HG02970 (cell line): ENCODE measurements around the gene TTLL7.
"Not testable (repeated sequence)": the region's sequence is repeated elsewhere in the genome, so short reads cannot be mapped to it uniquely, and the experiment has no call there.

ENCODE experiments used
- ATAC-seq: cut with Tn5 transposase; IDR thresholded peaks from one replicate; pipeline ENCODE4 v1.9.1; 2021; ENCODE audit warnings: mild to moderate bottlenecking, moderate library complexity, moderate number of reproducible peaks; ENCODE audit not compliant: unreplicated experiment, low FRiP score

Gene TTLL7

GRCh38 chr1:83997631-83998030, 1.3 kb downstream of the TTLL7 start:
- no peak for ATAC-seq

- ATAC-seq, result no peak
Measured at GRCh38 chr1:83996621-83997020, 2.3 kb downstream of the TTLL7 start.

GRCh38 chr1:83996191-83996590, 2.7 kb downstream of the TTLL7 start:
- ATAC-seq, result no peak

GRCh38 chr1:83995649-83996048, 3.3 kb downstream of the TTLL7 start:
- no peak for ATAC-seq

- no peak for ATAC-seq
Measured at GRCh38 chr1:83994111-83994510, 4.8 kb downstream of the TTLL7 start.

GRCh38 chr1:83990734-83991133, 8.2 kb downstream of the TTLL7 start:
- ATAC-seq, result no peak

- ATAC-seq, result no peak
Measured at GRCh38 chr1:83985048-83985447, 13.9 kb downstream of the TTLL7 start.

- ATAC-seq, result not testable (repeated sequence)
Measured at GRCh38 chr1:83983918-83984317, 15.0 kb downstream of the TTLL7 start.

- ATAC-seq, result no peak
Measured at GRCh38 chr1:83978056-83978455, 20.9 kb downstream of the TTLL7 start.

- no peak for ATAC-seq
Measured at GRCh38 chr1:83976920-83977319, 22.0 kb downstream of the TTLL7 start.

GRCh38 chr1:83970802-83971201, 28.1 kb downstream of the TTLL7 start:
- no peak for ATAC-seq

- ATAC-seq, result no peak
Measured at GRCh38 chr1:83970114-83970513, 28.8 kb downstream of the TTLL7 start.

GRCh38 chr1:83967336-83967735, 31.6 kb downstream of the TTLL7 start:
- ATAC-seq, result no peak

GRCh38 chr1:83964153-83964552, 34.8 kb downstream of the TTLL7 start:
- no peak for ATAC-seq

GRCh38 chr1:83961571-83962295, 37.2 kb downstream of the TTLL7 start:
- no peak for ATAC-seq

GRCh38 chr1:83960669-83961277, 38.2 kb downstream of the TTLL7 start:
- ATAC-seq, result no peak

- ATAC-seq, result no peak
Measured at GRCh38 chr1:83959824-83960498, 39.0 kb downstream of the TTLL7 start.

GRCh38 chr1:83958704-83959103, 40.2 kb downstream of the TTLL7 start:
- ATAC-seq, result no peak

GRCh38 chr1:83954166-83954823, 44.6 kb downstream of the TTLL7 start:
- no peak for ATAC-seq

- ATAC-seq, result no peak
Measured at GRCh38 chr1:83950106-83950661, 48.7 kb downstream of the TTLL7 start.

- no peak for ATAC-seq
Measured at GRCh38 chr1:83942914-83943313, 56.0 kb downstream of the TTLL7 start.
